HG02623 (cell line): ENCODE results near the gene ADAMTS12.
"Not testable (repeated sequence)": the region's sequence is repeated elsewhere in the genome, so short reads cannot be mapped to it uniquely, and the experiment has no call there.

Experiments
- ATAC-seq: cut with Tn5 transposase; IDR thresholded peaks from one replicate; pipeline ENCODE4 v1.9.1; 2021; ENCODE audit warnings: moderate library complexity; ENCODE audit not compliant: unreplicated experiment

Gene ADAMTS12

GRCh38 chr5:33538201-33538600, 353.6 kb downstream of the ADAMTS12 start:
- no peak for ATAC-seq

- no peak for ATAC-seq
Observed at GRCh38 chr5:33537240-33537639, 354.6 kb downstream of the ADAMTS12 start.

- ATAC-seq, result no peak
Observed at GRCh38 chr5:33536802-33537201, 355.0 kb downstream of the ADAMTS12 start.

- ATAC-seq, result no peak
Observed at GRCh38 chr5:33531824-33532223, 360.0 kb downstream of the ADAMTS12 start.

GRCh38 chr5:33531037-33531298, 360.8 kb downstream of the ADAMTS12 start:
- ATAC-seq, result no peak

- ATAC-seq, result no peak
Observed at GRCh38 chr5:33530183-33531036, 361.4 kb downstream of the ADAMTS12 start.

- no peak for ATAC-seq
Observed at GRCh38 chr5:33527696-33528095, 364.1 kb downstream of the ADAMTS12 start.

- no peak for ATAC-seq
Observed at GRCh38 chr5:33526755-33527154, 365.0 kb downstream of the ADAMTS12 start.

- ATAC-seq, result no peak
Observed at GRCh38 chr5:33524476-33524875, 367.3 kb downstream of the ADAMTS12 start.

GRCh38 chr5:33523208-33523771, 368.5 kb downstream of the ADAMTS12 start:
- no peak for ATAC-seq

- no peak for ATAC-seq
Observed at GRCh38 chr5:33516421-33516820, 375.4 kb downstream of the ADAMTS12 start.

- not testable (repeated sequence) for ATAC-seq
Observed at GRCh38 chr5:33515366-33515765, 376.4 kb downstream of the ADAMTS12 start.

- no peak for ATAC-seq
Observed at GRCh38 chr5:33513462-33514185, 378.2 kb downstream of the ADAMTS12 start.

GRCh38 chr5:33509036-33509435, 382.8 kb downstream of the ADAMTS12 start:
- ATAC-seq, result no peak

- ATAC-seq, result no peak
Observed at GRCh38 chr5:33507426-33507825, 384.4 kb downstream of the ADAMTS12 start.

GRCh38 chr5:33504570-33504969, 387.2 kb downstream of the ADAMTS12 start:
- ATAC-seq, result no peak

- ATAC-seq, result no peak
Observed at GRCh38 chr5:33501899-33502298, 389.9 kb downstream of the ADAMTS12 start.

- no peak for ATAC-seq
Observed at GRCh38 chr5:33501260-33501659, 390.5 kb downstream of the ADAMTS12 start.

GRCh38 chr5:33494466-33494865, 397.3 kb downstream of the ADAMTS12 start:
- ATAC-seq, result no peak

GRCh38 chr5:33491941-33492340, 399.8 kb downstream of the ADAMTS12 start:
- no peak for ATAC-seq

- ATAC-seq, result no peak
Observed at GRCh38 chr5:33490071-33490665, 401.6 kb downstream of the ADAMTS12 start.
